ENCODE data around the gene GLRX3.

GRCh38 chr10:130174328-130174727 is 38.1 kb downstream of the GLRX3 start:
- no peak for TF ChIP-seq CTCF (IDR thresholded peaks at IDR 0.05)
- TF ChIP-seq POLR2AphosphoS5 (IDR thresholded peaks at IDR 0.05), result no peak
- TF ChIP-seq POLR2A (IDR thresholded peaks at IDR 0.05), result no peak
- TF ChIP-seq EP300 (IDR thresholded peaks at IDR 0.05), result no peak

Measured in sigmoid colon (tissue), 4 donors.